HG03565 (cell line): Measurements from ENCODE around the gene EEA1.

ENCODE experiments used
- ATAC-seq: cut with Tn5 transposase; IDR thresholded peaks from one replicate; pipeline ENCODE4 v1.9.1; 2021; ENCODE audit warnings: mild to moderate bottlenecking, moderate library complexity; ENCODE audit not compliant: unreplicated experiment

The EEA1 gene

DNA sequence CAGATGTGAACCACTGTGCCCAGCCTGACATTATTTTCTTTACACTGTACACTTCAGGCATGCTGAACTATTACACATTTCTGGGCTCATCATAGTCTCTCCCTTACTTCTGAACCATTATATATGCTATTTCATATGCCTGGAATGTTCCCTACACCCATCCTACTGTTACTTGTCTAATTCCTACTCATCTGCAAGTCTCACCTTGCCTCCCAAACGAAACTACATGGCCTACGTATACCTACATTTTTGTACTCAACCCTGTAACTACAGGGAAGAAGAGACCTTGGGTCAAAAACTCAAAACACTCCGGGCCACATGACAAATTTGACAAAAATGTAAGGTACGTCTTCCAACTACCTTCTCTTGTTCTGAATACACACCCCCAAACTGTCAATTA, 9.5 kb upstream of the EEA1 start:
- ATAC-seq, result no peak

- ATAC-seq, result peak; percentile 87
Observed at GRCh38 chr12:92938018-92938417, 8.9 kb upstream of the EEA1 start.

GRCh38 chr12:92933606-92934005, 4.5 kb upstream of the EEA1 start:
- ATAC-seq, result no peak

DNA sequence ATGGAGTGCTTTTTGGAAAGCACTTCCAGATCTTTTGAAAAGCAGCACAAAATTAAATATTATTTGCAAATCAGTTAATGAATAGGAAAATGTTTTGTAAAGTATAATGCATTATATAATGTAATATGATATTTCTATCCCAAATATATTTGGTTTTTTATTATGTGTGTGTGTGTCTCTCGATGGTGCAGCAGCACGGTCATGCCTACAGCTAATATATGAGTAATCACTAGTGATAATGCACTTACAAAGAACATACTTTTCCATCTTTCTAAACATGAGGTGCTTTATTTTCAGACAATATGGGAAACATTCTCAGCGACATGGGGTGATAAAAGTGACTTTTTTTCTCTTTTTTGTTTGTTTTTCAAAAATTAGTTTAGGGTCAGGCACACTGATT, 1.3 kb upstream of the EEA1 start:
- ATAC-seq, result no peak

DNA sequence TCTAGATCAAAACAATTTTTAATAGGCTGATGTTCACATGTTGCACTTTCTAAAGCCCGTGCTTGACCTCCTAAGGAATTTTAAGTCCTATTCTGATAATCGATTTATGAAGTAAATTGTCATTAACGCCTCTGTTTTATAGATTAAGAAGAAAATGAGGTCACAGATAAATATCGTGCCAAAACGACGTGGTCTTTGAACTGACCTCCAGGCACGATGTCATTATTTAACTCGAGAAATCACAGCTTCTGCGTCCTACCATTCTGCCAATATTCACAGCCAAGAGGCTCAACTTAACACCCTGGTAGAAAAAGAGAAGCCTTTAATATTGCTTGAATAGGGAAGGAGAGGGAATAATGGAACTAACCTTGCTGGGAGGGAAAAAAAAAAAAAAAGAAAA, 888 bp upstream of the EEA1 start:
- ATAC-seq, result no peak

DNA sequence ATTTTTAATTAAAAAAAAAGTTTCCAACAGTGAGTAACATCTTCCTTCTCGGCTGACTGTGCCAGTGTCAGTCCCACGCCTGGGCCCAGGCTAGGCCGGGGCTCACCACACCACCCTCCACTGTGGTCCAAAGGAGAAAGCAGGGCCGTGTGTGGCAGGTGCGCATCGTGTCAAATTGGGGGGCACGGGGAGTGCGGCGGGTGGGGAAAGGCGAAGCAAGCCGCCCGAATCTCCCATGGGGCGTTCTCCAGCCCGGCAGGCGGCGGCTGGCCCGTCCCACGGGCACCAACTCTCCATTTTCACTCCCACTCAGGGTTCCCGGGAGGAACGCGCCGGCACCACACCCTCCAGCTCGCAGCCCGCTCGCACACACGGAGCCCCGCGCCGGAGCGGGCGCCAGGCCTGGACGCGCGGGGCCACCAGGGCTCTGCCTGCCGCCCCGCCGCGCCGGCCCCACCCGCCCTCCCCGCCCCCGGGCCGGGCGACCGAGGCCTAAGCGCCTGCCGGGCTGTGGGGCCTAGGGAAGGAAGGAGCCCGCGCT, 604 bp downstream of the EEA1 start:
- no peak for ATAC-seq

- no peak for ATAC-seq
Observed at GRCh38 chr12:92927436-92928281, 1.4 kb downstream of the EEA1 start.

DNA sequence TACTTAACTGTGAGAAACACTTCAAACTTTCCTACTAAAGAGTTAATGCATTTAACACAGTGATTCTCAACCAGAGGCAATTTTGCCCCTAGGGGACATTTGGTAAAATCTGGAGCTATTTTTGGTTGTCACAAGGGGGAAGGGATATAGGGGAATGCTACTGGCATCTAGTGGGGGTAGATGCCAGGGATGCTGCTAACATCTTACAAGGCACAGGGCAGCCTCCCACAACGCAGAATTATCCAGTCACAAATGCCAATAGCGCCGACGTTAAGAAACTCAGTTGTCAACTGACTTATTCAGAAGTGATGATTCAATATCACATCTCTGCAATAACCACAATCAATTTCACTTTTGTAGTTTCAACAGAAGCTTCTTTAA, 2.0 kb downstream of the EEA1 start:
- no peak for ATAC-seq

DNA sequence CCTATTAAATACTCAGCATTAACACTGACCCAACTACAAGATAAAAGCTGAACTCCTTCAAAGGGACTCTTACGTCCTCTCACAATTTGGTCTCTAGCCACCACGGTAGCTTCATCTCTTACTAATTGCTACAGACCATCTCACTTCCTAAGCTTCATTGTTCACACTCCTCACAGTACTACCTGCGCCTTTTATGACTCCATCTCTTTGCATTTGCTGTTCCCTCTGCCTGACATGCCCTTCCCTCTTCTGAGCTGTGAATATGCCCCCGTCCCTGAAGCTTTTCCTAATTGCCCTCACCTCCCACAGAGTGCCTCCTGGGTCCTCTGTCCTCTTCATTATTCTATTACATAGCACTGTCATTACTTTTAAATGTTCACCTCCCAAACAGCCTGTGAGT, 2.5 kb downstream of the EEA1 start:
- ATAC-seq, result no peak

DNA sequence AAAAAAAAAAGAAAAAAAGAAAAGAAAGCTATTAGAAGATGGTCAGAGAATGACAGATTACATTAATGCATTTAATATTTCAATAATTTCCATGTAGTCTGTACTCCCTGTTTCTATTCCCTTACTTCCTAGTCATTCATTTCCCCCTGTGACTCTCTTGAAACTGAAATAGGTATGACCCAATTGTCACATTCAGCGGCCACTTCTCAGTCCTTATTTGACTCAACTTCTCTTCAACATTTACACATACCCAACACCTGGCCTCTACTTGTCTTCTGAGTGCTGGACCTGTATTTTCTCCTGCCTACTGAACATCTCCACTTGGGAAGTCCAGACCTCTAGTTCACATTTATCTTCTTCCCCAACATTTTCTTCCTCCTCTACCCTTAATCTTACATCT, 7.2 kb downstream of the EEA1 start:
- ATAC-seq, result peak; percentile 76

DNA sequence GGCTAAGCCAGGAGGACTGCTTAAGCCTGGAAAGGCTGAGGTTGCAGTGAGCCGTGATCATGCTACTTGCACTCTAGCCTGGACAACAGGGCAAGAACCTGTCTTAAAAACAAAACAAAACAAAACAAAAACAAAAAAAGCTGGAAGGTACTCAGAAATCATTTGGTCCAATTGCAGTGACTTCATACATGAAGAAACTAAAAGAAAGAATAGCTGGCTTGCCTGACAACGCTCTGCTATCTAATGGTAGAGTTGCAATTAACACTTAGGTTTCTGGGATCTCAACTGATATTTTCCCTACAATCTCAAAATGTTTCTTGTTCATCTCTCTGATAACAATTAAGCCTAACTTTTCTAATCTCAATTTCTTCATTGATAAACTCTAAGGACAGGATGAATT, 13.7 kb downstream of the EEA1 start:
- no peak for ATAC-seq

DNA sequence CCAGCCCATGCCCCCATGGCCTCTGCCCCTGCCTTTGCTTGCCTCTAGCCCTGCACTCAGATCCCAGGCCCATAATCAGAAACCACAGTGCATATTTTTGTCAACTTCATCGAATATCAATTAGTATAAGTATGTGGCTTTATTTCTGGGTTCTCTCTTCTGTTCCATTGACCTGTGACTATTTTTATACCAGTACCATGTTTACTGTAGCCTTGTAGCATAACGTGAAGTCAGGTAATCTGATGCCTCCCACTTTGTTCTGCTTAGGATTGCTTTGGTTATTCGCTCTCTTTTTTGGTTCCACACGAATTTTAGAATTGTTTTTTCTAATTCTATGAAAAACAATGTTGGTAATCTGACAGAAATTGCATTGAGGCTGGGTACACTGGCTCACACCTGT, 14.9 kb downstream of the EEA1 start:
- no peak for ATAC-seq

GRCh38 chr12:92912672-92913071, 16.4 kb downstream of the EEA1 start:
- ATAC-seq, result no peak

GRCh38 chr12:92912052-92912451, 17.0 kb downstream of the EEA1 start:
- no peak for ATAC-seq

GRCh38 chr12:92911339-92911738, 17.8 kb downstream of the EEA1 start:
- ATAC-seq, result no peak

DNA sequence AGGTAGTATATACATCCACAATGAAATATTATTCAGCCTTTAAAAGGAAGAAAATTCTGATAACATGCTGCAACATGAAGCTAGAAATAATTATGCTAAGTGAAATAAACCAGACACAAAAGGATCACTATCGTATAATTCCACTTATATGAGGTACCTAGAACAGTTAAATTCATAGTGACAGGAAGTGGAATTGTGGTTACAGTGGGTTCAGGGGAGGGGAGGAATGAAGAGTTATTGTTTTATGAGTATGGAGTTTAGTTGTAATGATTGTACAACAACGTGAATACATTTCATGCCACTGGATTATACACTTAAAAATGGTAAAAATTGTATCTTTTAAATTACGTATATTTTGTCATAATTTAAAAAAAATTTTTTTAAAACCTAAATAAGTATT, 21.0 kb downstream of the EEA1 start:
- ATAC-seq, result no peak

- ATAC-seq, result no peak
Observed at GRCh38 chr12:92905811-92906554, 23.1 kb downstream of the EEA1 start.

- no peak for ATAC-seq
Observed at GRCh38 chr12:92905258-92905810, 23.8 kb downstream of the EEA1 start.

DNA sequence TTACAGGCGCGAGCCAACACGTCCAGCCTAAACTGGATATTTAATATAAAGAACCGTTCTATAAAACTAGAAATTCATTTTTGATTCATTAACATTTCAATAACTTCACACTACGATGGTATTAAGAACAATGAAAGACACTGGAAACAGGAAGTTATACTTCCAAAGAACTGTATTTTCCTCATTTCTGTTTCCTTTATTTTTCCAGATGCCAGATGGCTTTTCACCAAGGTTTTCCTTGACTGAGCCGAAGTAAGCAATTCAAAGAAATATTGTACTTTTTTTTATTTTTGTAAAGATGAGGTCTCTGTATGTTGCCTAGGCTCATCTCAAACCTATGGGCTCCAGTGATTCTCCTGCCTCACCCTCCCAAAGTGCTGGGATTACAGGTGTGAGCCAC, 28.2 kb downstream of the EEA1 start:
- no peak for ATAC-seq

DNA sequence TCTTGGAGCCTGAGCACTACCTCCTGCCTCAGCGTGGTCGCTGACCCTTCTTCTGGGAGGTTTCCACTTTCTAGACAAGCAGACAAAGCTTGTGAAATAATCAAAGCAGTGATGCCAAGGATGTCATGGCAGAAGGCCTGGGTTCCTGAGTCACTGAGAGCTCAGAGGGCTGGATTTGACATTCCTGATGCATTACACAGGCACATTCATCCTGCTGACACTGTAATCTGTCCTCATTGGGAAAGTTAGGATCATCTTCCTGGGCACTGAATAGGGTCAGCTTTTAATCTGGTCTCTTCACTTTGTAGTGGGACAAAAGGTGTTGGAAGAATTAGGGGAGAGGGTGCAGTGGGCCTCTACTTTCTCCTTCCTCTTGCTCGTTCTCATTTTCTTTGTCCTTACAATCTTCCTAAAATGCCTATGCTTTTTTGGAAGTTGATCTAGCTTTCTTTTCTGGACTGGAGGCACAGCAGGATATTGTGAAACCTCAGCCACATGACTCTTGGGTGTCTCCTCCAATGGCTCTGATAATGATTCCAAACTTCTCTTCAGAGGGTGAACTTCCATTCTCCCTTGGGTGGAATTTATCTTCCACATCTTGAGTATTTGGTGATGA, 29.6 kb downstream of the EEA1 start:
- ATAC-seq, result no peak

GRCh38 chr12:92898755-92899154, 30.3 kb downstream of the EEA1 start:
- no peak for ATAC-seq
